SIG-M5 treated with dmso at 0.1 percent for 504 hours (cell line): ENCODE measurements around the gene RNF220.

Experiments
- DNase-seq: peaks from one replicate; lab custom pipeline; 2025; ENCODE audit not compliant: unreplicated experiment; lab: John Stamatoyannopoulos, UW

Gene RNF220

DNA sequence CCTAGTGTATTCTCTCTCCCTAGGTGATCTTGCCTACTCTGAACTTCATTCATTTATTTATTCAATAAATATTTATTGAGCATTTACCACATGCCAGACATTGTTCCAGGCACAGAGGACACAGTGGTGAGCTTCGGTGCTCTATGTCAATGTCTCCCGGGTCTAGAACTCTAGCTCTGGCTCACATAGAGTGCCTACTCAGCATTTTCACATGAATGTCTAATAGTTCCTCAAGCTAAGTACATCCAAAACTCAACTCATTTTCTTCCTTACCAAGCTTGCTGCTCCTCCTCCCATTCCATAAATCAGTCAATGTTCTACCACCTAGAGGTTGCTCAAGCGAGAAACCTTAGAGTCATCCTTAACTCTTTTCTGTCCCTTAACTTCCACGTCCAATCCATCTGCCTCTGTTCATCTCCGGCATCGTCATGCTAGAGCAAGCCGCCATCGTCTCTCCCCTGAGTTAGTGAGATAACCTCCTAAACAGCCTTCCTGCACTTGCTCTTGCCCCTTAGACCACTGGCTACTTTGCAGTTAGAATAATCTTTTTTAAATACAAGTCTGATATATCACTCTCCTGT, 201.7 kb downstream of the RNF220 start:
- no peak for DNase-seq

DNA sequence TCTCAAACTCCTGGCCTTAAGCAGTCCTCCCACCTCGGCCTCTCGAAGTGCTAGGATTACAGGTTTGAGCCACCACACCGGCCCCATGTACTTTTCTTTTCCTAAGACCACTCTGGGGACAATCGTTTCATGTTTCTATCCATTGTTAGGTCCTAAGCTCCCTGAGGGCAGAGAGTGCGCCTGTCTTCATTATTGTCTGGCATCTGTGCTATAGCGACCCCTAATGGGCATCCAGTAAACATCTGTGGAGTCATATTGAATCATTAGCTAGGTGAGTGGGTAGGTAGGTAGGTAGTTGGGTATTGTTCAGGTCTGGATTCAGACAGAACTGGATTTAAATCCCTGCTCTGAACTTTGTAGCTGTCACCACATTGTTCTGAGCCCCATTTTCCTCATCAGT, 203.1 kb downstream of the RNF220 start:
- DNase-seq: no peak

DNA sequence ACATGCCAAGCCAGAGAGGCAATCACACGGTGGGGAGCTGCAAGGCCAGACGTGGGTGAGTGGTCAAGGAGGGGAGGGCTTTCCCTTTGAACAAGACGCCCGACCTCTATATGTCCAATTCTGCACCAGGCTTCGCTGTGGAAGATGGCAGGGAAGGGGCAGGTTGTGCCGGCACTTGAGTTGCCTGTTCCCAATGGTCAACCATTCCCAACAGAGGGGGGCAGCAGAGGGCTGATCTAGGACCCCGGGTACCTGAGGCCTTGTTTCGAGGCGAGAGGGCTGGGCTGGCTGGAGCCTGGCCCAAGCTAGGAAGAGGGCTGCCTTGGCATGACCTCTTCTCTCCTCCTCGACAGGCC, 204.3 kb downstream of the RNF220 start:
- DNase-seq: no peak

DNA sequence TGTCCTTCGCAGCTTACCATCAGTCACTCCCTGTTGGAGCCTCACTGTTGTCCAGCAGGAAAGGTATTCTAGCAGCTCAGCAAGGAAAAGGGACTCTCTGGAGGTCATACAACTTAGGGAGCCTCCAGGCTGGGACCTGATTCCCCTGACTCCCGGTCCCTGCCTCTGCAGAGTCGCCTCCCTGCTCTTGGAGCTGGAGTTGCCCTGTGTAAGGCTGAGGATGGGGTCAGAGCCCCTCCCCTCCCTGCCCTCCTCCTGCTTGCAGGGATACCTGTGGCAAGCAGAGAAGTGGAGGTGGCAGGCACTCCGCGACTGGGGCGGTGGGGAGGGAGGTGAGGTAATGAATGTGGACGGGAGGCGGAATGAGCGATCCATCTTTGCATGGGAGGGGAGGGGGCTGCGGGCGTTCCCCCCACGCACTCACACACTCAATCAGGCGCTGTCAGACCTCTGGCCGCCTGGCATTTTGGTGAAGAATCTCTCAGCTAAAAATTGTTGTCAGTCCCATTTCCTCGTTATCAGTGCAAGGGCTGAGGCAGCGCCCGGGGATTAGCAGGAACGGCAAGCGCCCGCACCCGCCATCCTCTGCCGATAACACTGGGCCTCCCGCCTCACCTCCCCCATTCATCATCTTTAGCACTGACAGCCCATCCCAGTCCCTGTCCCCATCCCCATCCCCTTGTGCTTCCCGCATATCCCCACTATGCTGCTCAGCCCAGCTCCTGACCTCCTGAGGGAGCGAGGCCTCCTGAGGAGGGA, 204.9 kb downstream of the RNF220 start:
- DNase-seq: no peak

DNA sequence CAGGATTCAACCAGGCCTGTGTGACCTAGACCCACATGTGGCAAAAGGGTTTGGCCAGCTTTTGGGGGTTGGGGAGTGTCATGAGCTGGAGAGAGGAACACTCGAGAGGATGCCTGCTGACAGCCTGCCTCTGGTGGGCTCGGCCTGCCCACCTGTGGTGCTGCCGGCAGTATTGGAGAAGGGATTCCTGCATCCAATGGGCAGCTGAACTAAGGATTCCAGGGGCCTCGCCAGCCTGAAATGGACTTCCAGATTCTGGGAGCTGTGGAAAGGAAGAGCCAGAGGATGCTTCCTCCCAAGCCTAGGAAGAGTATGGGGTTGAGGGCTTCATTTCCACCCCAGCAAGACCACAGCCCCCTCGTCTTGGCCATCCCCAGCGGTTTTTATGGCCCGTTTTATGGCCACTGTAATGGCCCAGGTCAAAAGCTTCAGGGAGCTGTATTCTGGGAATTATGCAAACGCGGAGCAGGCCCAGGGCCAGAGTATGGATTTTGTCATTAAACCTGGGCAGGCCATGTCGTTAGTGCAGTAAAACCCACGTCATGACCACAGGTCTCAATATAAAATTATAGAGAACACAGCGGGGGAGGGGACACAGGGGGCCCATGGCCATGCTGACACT, 205.6 kb downstream of the RNF220 start:
- DNase-seq: no peak

DNA sequence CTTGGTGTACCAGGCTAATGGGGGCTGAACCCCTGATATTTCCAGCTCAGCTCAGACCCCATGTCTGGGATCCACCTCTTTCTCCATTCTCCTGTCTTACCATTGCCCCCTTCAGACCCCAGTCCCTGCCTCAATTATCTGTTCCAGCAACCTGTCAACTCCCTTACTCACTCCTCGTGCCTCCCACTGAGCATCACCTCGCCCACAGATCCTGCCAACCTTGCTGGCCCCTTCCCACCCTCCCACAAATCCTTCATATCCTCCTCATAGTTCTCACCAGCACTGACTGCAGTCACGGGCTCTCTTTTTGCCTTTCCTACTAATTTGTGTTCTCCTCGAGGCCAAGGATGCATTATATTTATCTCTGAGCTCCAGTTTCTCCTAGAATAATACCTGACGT, 206.4 kb downstream of the RNF220 start:
- no peak for DNase-seq

DNA sequence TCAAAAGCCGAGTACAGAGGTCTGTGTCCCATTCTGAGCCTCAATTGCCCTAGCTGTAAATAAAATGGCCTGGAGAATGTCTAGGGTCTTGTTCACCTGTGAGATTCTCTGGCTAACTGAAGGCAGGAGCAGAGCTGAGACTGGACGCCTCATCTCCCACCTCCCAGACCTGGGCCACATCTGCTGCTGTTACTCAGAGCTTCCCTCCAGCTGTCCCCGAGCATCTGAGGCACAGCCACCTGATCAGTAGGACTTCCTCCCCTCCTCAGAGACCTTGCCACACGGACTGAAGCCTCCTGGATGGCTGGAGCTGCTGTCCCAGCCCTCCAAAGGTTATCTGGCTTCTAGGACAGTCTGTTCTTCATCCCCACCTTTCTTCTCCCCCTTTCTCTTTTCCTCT, 206.8 kb downstream of the RNF220 start:
- no peak for DNase-seq

DNA sequence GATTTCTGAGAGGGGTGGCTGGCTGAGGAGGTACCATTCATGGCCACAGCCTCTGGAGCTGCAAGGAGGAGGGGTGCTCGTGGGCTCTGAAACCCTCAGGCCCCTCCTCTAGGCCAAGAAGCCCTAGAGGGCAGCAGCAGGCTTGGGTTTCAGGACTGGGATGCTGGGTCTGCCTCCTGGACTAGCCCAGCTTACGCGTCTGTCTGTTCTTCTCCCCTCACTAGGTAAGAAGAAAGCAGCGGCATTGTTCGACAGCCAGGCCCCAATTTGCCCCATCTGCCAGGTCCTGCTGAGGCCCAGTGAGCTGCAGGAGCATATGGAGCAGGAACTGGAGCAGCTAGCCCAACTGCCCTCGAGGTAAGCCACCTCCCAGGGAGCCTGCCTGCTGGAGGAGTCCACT, 208.9 kb downstream of the RNF220 start:
- DNase-seq: no peak

DNA sequence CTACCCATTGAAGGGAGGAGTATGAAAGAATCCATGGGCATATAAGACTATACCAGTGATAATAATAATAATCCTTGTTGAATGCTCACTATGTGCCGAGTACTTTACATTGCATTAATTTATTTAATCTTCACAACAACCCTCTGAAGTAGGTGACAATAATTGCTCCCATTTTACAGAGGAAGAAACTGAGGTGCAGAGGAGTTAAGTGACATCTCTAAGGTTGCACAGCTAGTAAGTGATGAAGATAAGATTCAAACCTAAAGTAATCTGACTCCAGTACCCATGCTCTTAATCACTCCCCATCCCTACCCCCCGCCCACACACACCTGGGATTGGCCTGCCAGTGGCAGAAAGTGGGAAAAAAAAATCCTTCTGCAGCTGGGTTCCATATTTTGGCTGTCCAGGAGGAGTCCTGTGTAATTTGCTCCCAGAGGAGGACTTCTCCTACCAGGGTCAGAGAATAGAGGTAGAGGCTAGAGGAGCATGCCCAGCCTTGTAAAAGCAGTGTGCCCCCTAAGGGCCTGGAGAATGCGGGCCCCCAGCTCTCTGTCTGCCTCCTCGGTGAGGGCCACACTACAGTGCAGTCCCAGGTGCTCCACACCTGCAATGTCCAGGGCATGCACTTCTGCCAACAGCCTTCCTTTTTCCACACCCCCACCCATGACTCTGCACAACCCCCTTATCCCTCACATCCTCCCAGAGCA, 211.4 kb downstream of the RNF220 start:
- DNase-seq: no peak

DNA sequence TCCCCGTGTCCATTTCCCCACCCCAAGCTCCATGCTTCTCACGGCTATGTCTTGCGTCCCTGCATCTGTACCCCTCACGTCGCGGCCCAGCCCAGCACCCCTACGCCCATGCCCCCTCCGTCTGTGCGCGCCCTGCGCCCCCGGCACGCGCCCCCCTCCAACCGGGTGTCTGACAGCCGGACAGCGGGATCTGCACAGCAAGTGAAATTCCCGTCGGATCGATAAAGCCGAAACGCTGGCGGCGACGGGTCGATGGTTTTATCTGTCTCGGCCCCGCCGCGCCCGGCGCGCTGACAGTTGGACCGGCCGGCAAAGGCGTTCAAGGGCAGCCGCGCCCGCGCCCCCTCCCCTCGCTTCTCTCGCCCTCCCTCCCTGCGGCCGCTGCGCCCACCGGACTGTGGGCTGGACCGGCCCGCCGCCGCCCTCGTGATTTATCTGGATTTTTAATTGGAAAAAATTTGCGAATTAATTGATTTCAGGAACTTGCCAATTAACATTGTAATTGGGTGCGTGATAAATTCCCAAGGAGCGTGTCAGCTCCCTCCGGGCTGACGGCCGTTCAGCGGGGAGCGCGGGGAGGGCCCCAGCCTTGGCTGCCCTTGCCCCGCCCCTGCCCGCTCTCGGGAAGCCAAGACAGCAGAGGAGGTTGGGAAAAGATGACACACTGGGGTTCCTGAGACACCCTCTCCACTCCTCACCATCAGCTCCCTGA, 212.1 kb downstream of the RNF220 start:
- DNase-seq: no peak

DNA sequence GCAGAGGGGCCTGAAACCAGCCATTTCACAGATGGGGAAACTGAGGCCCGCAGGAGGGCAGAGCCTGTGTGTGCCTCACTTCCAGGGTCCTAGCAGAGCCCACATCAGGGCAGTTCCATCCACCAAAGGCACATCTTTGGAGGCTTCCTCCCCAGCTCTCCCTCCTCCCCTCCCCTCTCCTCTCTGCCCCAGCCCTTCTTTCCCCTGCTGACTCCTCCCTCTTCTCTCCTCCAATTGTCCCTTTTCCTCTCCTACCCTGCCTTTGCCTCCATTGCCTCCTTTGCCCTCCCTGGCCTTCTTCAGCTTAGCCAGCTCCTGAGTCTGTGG, 212.6 kb downstream of the RNF220 start:
- DNase-seq: no peak

DNA sequence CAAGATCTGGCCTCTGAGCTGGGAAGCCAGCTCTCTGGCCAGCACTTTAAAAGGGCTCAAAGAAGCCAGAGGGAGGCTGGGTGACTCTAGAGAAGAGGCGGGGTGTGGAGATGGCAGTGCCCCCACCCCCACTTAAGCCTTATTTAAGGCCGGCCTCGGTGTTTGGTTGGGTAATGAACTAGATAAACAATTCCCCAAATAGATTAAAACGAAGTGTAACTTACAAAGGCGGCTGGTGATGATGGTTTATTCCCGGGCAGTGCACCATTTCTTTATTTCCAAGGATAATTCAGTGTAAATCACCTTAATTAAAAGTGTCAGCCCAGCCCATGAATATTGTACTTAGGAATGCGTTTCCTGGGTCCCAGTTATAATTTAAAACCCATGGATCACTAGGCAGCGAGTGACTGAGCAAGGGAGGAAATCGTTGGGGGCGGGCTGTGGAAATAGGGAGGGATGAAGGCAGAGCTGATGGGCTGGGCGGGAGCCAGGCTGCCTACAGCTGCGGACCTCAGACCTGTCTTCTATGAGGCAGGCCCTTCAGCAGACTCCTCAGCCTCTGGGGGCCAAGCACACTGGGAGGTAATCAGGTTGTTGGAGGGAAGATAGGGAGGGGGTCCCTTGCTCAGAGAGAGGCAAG, 214.3 kb downstream of the RNF220 start:
- DNase-seq: no peak

DNA sequence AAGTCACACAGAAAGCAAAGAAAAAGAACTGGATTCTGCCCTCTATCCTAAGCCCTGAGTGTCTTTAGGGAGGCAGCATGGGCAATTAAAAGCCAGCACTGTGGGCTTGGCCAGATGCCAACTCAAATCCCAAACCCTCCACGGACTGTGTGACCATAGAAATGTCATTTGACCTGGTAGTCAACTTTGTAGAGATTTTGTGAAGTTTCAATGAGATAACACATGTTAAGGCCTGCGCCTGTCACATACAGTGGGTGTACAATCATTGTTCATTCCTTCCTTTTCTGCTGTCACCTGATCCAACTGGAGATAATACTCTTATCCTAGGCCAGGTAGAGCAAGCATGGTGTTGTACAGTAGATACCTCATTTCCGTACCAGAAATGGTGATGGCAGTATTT, 215.0 kb downstream of the RNF220 start:
- no peak for DNase-seq

DNA sequence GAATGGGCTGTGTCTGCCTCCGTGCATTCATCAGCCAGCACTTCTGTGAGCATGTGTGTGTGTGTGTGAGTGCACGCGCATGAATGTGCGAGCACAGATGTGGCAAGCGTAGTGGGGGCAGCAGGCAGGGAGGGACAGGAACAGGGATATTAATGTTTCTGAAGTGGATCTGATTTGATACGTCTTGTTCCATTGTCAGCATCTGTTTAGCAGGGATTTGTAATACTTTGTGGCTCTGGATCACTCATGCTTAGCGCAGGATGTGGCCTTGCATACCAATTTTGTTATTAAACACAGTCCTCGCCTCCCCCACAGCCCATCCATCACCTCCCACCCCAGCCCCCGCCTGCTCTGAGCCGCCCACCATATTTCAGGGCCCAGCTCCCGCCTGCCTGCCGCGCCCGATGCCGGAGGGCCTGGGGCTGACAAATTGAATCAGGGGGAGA, 216.8 kb downstream of the RNF220 start:
- no peak for DNase-seq

DNA sequence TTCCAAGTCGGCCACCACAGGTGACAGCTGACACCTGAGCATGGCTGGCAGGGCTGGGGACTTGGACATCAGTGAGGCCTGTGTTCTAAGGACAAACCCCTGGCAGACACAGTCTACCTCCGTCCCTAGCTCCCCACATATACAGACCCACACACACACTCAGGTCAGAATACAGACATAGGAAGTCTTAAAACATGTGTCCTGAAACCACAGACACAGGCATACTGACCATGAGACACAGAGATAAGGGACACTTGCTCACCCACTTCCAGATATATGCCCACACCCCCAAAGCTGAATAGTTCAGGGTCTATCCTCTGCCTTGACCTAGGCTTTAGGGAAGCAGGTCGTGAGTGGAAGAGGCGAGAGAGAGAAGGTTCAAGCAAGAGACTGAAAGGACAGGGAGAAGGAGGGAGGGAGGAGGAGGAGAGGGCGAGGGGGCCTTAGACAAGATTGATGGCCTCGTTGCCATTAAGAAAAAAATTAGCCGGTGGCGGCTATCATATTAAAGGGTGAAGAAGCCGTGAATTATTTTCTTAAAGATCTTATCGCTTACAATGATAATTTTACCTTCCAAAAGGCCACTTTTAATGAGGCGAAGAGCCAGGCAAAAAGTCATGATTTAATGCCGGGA, 219.3 kb downstream of the RNF220 start:
- no peak for DNase-seq

DNA sequence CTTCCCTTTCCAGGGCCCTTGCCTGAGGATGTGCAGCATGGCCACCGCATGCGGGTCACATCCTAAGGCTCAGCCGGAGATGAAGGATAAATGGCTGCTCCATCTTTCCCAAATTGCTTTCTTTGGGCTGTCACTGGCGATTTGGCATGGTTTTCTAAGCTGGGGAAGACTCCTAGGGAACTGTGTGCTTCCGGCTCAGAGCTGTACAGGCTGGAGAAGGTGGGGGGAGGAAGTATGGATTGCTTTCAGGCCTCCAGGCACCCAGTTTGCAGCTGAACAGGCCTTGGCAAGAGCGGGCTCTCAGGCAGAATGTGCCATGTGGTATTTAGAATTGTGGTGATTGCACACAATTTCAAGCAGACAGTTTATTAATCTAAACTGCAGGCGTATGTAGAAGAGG, 220.3 kb downstream of the RNF220 start:
- DNase-seq: no peak

DNA sequence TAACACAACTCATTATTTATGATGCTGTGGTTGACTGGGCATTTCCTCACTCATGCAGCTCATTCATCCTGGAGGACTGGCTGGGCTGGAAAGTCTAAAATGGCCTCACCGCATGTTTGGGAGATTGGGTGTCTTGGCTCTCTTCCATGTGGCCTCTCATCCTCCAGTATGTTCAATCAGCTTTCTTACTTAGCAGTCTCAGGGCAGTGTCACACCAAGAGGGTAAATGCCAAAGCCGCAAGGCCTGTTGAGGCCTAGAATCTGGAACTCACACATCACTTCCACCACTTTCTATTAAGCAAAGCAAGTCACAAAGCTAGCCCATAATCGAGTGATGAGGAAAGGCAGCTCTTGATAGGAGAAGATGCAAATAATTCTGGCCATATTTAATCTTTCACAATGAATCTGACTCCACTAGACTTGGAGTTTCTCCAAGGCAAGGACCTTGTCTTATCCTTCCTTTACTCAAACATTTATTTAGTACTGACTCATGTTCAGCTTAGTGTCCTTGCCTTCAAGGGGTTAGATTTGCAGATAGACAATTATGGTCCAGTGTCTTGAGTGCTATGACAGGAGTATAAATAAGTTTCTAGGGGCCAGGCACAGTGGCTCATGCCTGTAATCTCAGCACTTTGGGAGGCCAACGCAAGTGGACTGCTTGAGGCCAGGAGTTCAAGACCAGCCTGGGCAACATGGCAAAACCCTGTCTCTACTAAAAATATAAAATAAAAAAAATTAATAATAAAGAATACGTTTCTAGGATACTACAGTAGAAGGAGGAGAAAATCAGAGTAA, 224.1 kb downstream of the RNF220 start:
- peak; percentile 19 for DNase-seq

DNA sequence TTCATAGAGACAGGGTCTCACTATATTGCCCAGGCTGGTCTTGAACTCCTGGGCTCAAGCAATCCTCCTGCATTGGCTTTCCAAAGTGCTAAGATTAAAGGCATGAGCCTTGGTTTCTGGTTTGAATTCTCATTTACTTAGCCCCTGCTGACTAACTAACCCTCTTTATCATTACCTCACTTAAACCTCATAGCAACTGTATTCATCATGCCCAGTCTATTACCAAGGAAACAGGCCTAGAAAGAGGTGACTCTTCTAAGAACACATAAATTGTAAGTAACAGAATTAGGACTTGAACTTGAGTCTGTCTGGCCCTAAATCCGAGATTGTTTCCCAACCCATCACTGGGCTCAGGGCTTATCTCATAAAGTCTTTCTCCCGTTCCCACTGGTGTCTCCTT, 225.1 kb downstream of the RNF220 start:
- no peak for DNase-seq

DNA sequence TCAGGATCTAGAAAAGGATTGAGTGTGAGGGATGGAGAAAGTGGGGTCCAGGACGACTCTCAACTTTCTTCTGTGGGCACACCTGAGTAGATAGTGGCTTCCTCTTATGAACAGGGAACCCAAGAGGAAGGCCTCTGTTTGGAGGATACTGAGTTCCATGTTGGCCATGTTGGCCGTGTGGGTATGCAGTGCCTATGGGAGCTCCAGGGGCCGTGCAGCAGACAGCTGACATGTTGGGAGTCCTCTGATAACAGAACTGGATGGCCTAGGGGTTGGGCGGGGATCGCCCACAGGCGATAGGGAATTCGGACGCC, 226.2 kb downstream of the RNF220 start:
- no peak for DNase-seq
